Lung microvascular endothelial cell (primary cell): ENCODE data around the gene LCE1A. TPM values are rescaled to one million over a fixed set of nuclear protein-coding genes. Genes with fewer than 3 reads are reported as not detected.

ENCODE experiments used
- DNase-seq, 2 donors: peaks; one replicate each; pipeline versions ENCODE4 v3.0.0 to v3.0.0-alpha.2; 2010; ENCODE audit warnings: low read depth in 2 of 2
- total RNA-seq: library from RNA; depleted of rRNA; stranded (reverse); fragments of >200 nt; gene quantifications from 2 replicates; pipeline ENCODE4 v1.2.1, GENCODE V29; 2014

Gene LCE1A
- total RNA-seq, 1 donor from 2014 or later = not detected

GRCh38 chr1:152869808-152870419, 42.6 kb downstream of the LCE1A start:
- peak; percentile 62 to 77 for DNase-seq

GRCh38 chr1:152870831-152871730, 43.8 kb downstream of the LCE1A start:
- peak; percentile 26 to 34 for DNase-seq

- DNase-seq = no peak
Observed at GRCh38 chr1:152871731-152872126, 44.5 kb downstream of the LCE1A start.

GRCh38 chr1:152873495-152873894, 46.2 kb downstream of the LCE1A start:
- no peak for DNase-seq

GRCh38 chr1:152876827-152877226, 49.6 kb downstream of the LCE1A start:
- DNase-seq = no peak

Other genes starting within 250 kb of the LCE1A start
- gene LCE3D, start 247.0 kb upstream of the LCE1A start, total RNA-seq = not detected in 2 replicates
- not detected in 2 replicates for gene LCE3C, start 227.2 kb upstream of the LCE1A start, total RNA-seq
- not detected in 2 replicates for gene LCE3B, start 213.7 kb upstream of the LCE1A start, total RNA-seq
- not detected in 2 replicates for gene LCE3A, start 204.4 kb upstream of the LCE1A start, total RNA-seq
- gene LCE2D, start 164.1 kb upstream of the LCE1A start, total RNA-seq = not detected in 2 replicates
- gene LCE2C, start 152.2 kb upstream of the LCE1A start, total RNA-seq = not detected in 2 replicates
- gene LCE2B, start 141.3 kb upstream of the LCE1A start, total RNA-seq = not detected in 2 replicates
- gene LCE2A, start 129.1 kb upstream of the LCE1A start, total RNA-seq = not detected in 2 replicates
- gene LCE4A, start 119.3 kb upstream of the LCE1A start, total RNA-seq = not detected in 2 replicates
- not detected in 2 replicates for gene KPRP, start 69.4 kb upstream of the LCE1A start, total RNA-seq
- gene LCE1F, start 52.3 kb upstream of the LCE1A start, total RNA-seq = not detected in 2 replicates
- not detected in 2 replicates for gene LCE1E, start 41.2 kb upstream of the LCE1A start, total RNA-seq
- not detected in 2 replicates for gene LCE1D, start 30.8 kb upstream of the LCE1A start, total RNA-seq
- gene LCE1C, start 20.8 kb upstream of the LCE1A start, total RNA-seq = not detected in 2 replicates
- gene LCE1B, start 15.5 kb upstream of the LCE1A start, total RNA-seq = not detected in 2 replicates
- not detected in 2 replicates for gene LCE6A, start 15.4 kb downstream of the LCE1A start, total RNA-seq
- gene LCE7A, start 32.5 kb downstream of the LCE1A start, total RNA-seq = not detected in 2 replicates
- gene SMCP, start 50.8 kb downstream of the LCE1A start, total RNA-seq = not detected in 2 replicates
- not detected in 2 replicates for gene IVL, start 81.1 kb downstream of the LCE1A start, total RNA-seq
- not detected in 2 replicates for gene SPRR5, start 119.7 kb downstream of the LCE1A start, total RNA-seq
- gene SPRR4, start 143.2 kb downstream of the LCE1A start, total RNA-seq = not detected in 2 replicates
- not detected in 2 replicates for gene SPRR1A, start 156.6 kb downstream of the LCE1A start, total RNA-seq
- gene SPRR3, start 174.3 kb downstream of the LCE1A start, total RNA-seq = not detected in 2 replicates
- not detected in 2 replicates for gene SPRR1B, start 203.7 kb downstream of the LCE1A start, total RNA-seq
- gene SPRR2D, start 213.6 kb downstream of the LCE1A start, total RNA-seq = not detected in 2 replicates
- gene SPRR2A, start 230.0 kb downstream of the LCE1A start, total RNA-seq = not detected in 2 replicates
- gene SPRR2B, start 244.1 kb downstream of the LCE1A start, total RNA-seq = not detected in 2 replicates